Loucy (cell line): Measurements from ENCODE around the gene THEMIS2.
A peak's percentile ranks its signal among the peaks of the same experiment; 100 is the strongest.

Experiments
- H2AFZ ChIP-seq: fragments of 200-600 bp; sonication (generic); 2 replicates; pipeline ENCODE4 v1.6.0; 2016; ENCODE audit warnings: antibody characterized with exemption, mild to moderate bottlenecking, low read length, moderate library complexity
- H3F3A ChIP-seq: fragments of 200-600 bp; 2 replicates; pipeline ENCODE4 v1.6.0; 2016; ENCODE audit warnings: antibody characterized with exemption, low read depth, mild to moderate bottlenecking
- H3K27me3 ChIP-seq: fragments of 200-600 bp; sonication (generic); 2 replicates; pipeline ENCODE4 v1.6.1; 2014; ENCODE audit warnings: low read length, mild to moderate bottlenecking; ENCODE audit not compliant: insufficient read depth, poor library complexity, severe bottlenecking
- H3K36me3 ChIP-seq: fragments of 200-600 bp; sonication (generic); 2 replicates; pipeline ENCODE4 v1.6.1; 2016; ENCODE audit warnings: low read length; ENCODE audit not compliant: insufficient read depth
- H3K4me1 ChIP-seq: fragments of 200-600 bp; sonication (generic); 2 replicates; pipeline ENCODE4 v1.5.1; 2014; ENCODE audit warnings: low read length, mild to moderate bottlenecking; ENCODE audit not compliant: insufficient read depth, poor library complexity, severe bottlenecking
- H3K4me2 ChIP-seq: fragments of 200-600 bp; sonication (generic); 2 replicates; pipeline ENCODE4 v1.6.0; 2014; ENCODE audit warnings: antibody characterized with exemption, low read length, low read depth, mild to moderate bottlenecking; ENCODE audit not compliant: poor library complexity, severe bottlenecking
- H3K4me3 ChIP-seq: fragments of 200-600 bp; sonication (generic); 2 replicates; pipeline ENCODE4 v1.5.1; 2014; ENCODE audit warnings: low read length, mild to moderate bottlenecking, mixed read lengths; ENCODE audit not compliant: poor library complexity, severe bottlenecking
- H3K79me2 ChIP-seq: fragments of 200-600 bp; sonication (generic); 2 replicates; pipeline ENCODE4 v1.6.1; 2014; ENCODE audit warnings: low read length; ENCODE audit not compliant: insufficient read depth
- H3K9ac ChIP-seq: fragments of 200-600 bp; sonication (generic); 2 replicates; pipeline ENCODE4 v1.6.0; 2014; ENCODE audit warnings: mild to moderate bottlenecking, low read depth, low read length, moderate library complexity; ENCODE audit not compliant: poor library complexity, severe bottlenecking
- H3K9me2 ChIP-seq: fragments of 200-600 bp; sonication (generic); replicated peaks from 2 replicates; pipeline ENCODE4 v1.6.1; 2016; ENCODE audit warnings: low read depth, low read length, mixed read lengths
- H3K9me3 ChIP-seq: fragments of 200-600 bp; sonication (generic); 2 replicates; pipeline ENCODE4 v1.6.1; 2014; ENCODE audit warnings: mild to moderate bottlenecking, antibody characterized with exemption, low read length, low read depth; ENCODE audit not compliant: insufficient read depth
- H4K20me1 ChIP-seq: fragments of 200-600 bp; sonication (generic); 2 replicates; pipeline ENCODE4 v1.6.0; 2014; ENCODE audit warnings: antibody characterized with exemption, low read length, mild to moderate bottlenecking; ENCODE audit not compliant: insufficient read depth, poor library complexity, severe bottlenecking
- EZH2phosphoT487 ChIP-seq: fragments of 200-600 bp; IDR thresholded peaks from 2 replicates; pipeline ENCODE4 v1.6.1; 2018; ENCODE audit warnings: antibody characterized with exemption, mild to moderate bottlenecking, moderate library complexity, borderline replicate concordance
- TF ChIP-seq, protein P1 (sequence below): fragments of 200-600 bp; sonication (generic); conservative IDR thresholded peaks from 2 replicates; pipeline ENCODE4 v1.5.1; 2014; ENCODE audit warnings: mild to moderate bottlenecking, antibody characterized with exemption, low read length

The THEMIS2 gene

DNA sequence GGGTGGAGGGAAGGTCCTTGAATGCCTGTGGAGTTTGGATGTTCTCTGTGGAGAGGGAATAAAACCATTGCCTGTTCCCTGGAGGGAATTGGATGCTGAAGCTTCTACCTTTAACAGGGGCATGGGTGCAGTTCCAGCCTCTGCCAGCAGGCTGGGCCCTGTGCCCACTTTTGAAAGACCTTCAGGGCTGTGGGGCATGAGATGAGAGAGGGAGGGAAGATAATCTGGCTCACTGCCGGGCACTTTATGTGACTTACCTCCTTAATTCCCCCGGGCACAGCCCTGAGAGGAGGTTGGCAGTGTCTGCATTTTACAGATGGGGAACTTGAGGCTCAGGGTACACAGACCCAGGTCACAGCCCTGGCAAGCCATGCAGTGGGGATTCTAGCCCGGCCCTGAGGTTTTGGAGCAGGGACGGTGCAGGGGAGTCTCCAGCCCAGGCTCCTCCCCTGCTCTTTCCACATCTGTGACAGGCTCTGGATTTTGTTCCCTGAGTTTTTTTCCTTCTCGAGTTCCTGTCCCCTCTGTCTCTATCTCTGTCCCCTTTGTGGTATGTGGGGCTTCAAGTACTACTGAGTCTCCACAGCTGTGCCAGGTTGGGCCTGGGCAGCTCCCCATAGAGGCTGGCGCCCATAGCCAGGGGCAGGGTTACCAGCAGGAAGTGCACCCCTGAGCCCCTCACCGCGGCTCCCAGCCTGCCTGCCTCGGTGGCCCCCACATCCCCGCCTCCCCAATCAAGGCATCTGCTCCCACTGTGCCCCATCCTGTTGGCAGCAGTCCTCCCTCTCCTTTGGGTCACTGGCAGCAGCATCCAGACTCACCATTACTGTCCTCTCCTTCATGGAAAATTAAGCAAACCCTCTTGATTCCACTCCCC lies 14.0 kb upstream of the THEMIS2 start:
- Histone ChIP-seq H3K79me2 (no peaks in the 10 kb centered on the region), H3K36me3 (no peaks in the 10 kb centered on the region), H3K9me2 (no peaks in the 10 kb centered on the region), H3K4me1 (peaks cover 10% of the 10 kb centered on the region), H3K27me3 (no peaks in the 10 kb centered on the region), H3K9me3 (no peaks in the 10 kb centered on the region), H2AFZ (peak overlapping the region; percentile 58; the same call in 1 of the 2 replicates), H3K9ac (no peak overlapping the region), H3K4me2 (peak overlapping the region; percentile 36), H4K20me1 (no peaks in the 10 kb centered on the region), H3K4me3 (no peak overlapping the region), H3F3A (no peaks in the 10 kb centered on the region)
- TF ChIP-seq EZH2phosphoT487: no peak
- TF ChIP-seq, protein P1, sequence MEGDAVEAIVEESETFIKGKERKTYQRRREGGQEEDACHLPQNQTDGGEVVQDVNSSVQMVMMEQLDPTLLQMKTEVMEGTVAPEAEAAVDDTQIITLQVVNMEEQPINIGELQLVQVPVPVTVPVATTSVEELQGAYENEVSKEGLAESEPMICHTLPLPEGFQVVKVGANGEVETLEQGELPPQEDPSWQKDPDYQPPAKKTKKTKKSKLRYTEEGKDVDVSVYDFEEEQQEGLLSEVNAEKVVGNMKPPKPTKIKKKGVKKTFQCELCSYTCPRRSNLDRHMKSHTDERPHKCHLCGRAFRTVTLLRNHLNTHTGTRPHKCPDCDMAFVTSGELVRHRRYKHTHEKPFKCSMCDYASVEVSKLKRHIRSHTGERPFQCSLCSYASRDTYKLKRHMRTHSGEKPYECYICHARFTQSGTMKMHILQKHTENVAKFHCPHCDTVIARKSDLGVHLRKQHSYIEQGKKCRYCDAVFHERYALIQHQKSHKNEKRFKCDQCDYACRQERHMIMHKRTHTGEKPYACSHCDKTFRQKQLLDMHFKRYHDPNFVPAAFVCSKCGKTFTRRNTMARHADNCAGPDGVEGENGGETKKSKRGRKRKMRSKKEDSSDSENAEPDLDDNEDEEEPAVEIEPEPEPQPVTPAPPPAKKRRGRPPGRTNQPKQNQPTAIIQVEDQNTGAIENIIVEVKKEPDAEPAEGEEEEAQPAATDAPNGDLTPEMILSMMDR: peak; percentile 99

DNA sequence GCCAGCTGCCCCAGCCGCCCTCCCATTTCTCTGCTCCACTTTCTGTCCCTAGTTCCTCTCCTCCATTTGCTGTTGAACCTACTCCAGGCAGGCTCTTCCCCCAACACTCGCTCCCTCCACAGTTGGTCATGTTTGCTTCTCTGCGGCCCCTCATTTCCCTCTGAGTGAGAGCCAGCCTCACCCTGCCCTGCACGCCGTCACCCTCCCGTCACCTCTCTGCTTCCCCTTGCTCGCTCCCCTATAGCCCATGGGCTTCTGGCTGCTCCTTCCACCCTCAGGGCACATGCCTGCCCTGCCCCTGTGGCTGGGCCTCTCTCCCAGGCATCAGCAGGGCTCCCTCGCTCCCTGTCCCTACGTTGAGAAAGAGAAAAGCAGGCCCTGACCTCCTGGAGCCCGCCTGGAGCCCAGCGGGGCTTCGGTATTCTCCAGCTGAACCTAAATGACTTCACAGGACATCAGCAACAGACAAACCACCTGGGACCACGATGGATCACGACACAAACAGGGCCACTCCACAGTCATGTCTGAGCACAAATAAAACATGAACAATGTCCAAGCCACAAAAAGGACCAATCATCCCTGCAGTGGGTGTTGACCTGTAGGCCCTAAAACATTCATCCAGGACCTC lies 13.3 kb upstream of the THEMIS2 start:
- H3K4me3 ChIP-seq: no peak overlapping the region
- H2AFZ ChIP-seq: no peak overlapping the region
- no peak overlapping the region for H3K9ac ChIP-seq
- no peaks in the 10 kb centered on the region for H3F3A ChIP-seq
- no peaks in the 10 kb centered on the region for H3K79me2 ChIP-seq
- H3K9me3 ChIP-seq: no peaks in the 10 kb centered on the region
- no peaks in the 10 kb centered on the region for H4K20me1 ChIP-seq
- no peaks in the 10 kb centered on the region for H3K27me3 ChIP-seq
- H3K4me1 ChIP-seq: peaks cover 18% of the 10 kb centered on the region
- H3K4me2 ChIP-seq: no peak overlapping the region
- TF ChIP-seq EZH2phosphoT487: no peak
- TF ChIP-seq, protein P1: no peak
- no peaks in the 10 kb centered on the region for H3K9me2 ChIP-seq
- no peaks in the 10 kb centered on the region for H3K36me3 ChIP-seq

DNA sequence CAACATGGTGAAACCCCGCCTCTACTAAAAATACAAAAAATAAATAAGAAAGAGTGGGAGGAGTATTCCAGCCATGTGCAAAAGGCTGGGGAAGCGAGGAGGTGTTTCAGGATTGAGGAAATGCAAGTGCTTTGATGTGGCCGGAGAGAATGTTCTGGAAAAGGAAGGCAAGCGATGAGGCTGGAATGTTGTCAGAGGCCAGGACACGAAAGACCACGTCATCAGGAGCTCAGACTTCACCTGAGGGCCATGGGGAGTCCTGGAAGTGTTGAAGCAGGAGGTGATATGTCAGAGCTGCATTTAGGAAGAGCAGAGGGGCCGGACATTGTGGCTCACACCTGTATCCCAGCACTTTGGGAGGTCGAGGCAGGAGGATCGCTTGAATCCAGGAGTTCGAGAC lies 10.9 kb upstream of the THEMIS2 start:
- Histone ChIP-seq H4K20me1 (no peaks in the 10 kb centered on the region), H3K27me3 (no peaks in the 10 kb centered on the region), H3K9me2 (no peaks in the 10 kb centered on the region), H3F3A (no peaks in the 10 kb centered on the region), H3K79me2 (no peaks in the 10 kb centered on the region), H3K9me3 (no peaks in the 10 kb centered on the region), H2AFZ (no peak overlapping the region), H3K36me3 (no peaks in the 10 kb centered on the region), H3K4me1 (peaks cover 23% of the 10 kb centered on the region), H3K9ac (no peak overlapping the region), H3K4me2 (no peak overlapping the region), H3K4me3 (no peak overlapping the region)
- TF ChIP-seq, protein P1: no peak
- TF ChIP-seq EZH2phosphoT487: no peak
